Transverse colon (tissue), 4 donors: ENCODE measurements around the gene IL22RA2. TPM values are rescaled to one million over a fixed set of nuclear protein-coding genes. Genes with fewer than 3 reads are reported as not detected.

Source experiments
- DNase-seq: peaks from one replicate; pipeline ENCODE4 v3.0.0-alpha.2; 2019
- H3K27ac ChIP-seq, 4 donors: fragments of 200-600 bp; sonication (generic); 2 replicates each; pipeline ENCODE4 v1.5.1; 2016 to 2018; ENCODE audit warnings: inconsistent platforms in 4 of 4
- H3K27me3 ChIP-seq: fragments of 200-600 bp; sonication (generic); 2 replicates; pipeline ENCODE4 v1.5.1; 2017; ENCODE audit warnings: inconsistent platforms
- H3K36me3 ChIP-seq, 4 donors: fragments of 200-600 bp; sonication (generic); 2 replicates each; pipeline ENCODE4 v1.5.1; 2017 to 2019; ENCODE audit warnings: inconsistent platforms in 4 of 4
- H3K4me1 ChIP-seq, 4 donors: fragments of 200-600 bp; sonication (generic); 2 replicates each; pipeline ENCODE4 v1.5.1; 2017 to 2020; ENCODE audit warnings: inconsistent platforms in 4 of 4
- H3K4me3 ChIP-seq, 4 donors: fragments of 200-600 bp; sonication (generic); 1 replicate in 1 of 4; 2 replicates in 3 of 4; pipeline versions ENCODE4 v1.5.1 to v1.6.1; 2017 to 2019; ENCODE audit warnings: inconsistent platforms in 4 of 4
- H3K9me3 ChIP-seq, 2 donors: fragments of 200-600 bp; sonication (generic); 2 replicates each; pipeline ENCODE4 v1.5.1; 2017 to 2019; ENCODE audit warnings: inconsistent platforms in 2 of 2
- CTCF ChIP-seq, 5 experiments: fragments of 200-600 bp in 3 of 5; fragments of 450-650 bp in 2 of 5; sonication (generic) in 3 of 5; IDR thresholded peaks; 1 replicate in 2 of 5; 2 replicates in 3 of 5; pipeline ENCODE4 v1.5.1; 2016 to 2017; ENCODE audit warnings: antibody characterized with exemption in 5 of 5, inconsistent platforms in 3 of 5, mild to moderate bottlenecking in 2 of 5, moderate library complexity in 1 of 5
- EP300 ChIP-seq: sonication (generic); formaldehyde crosslinking; IDR thresholded peaks from one replicate; pipeline ENCODE4 v1.6.1; 2017; ENCODE audit warnings: antibody characterized with exemption, low read depth
- POLR2A ChIP-seq: fragments of 450-650 bp; IDR thresholded peaks from one replicate; pipeline ENCODE4 v1.6.1; 2016; ENCODE audit warnings: antibody characterized with exemption, mild to moderate bottlenecking, moderate library complexity
- POLR2AphosphoS5 ChIP-seq, 3 donors: sonication (generic); formaldehyde crosslinking; IDR thresholded peaks; one replicate each; pipeline ENCODE4 v1.6.1; 2016; ENCODE audit warnings: antibody characterized with exemption in 3 of 3
- WGBS, 2 donors: methylation state at CpG; one replicate each; pipeline ENCODE4 v1.1.5; 2018; ENCODE audit warnings: low coverage in 1 of 2; 5-methylcytosine and 5-hydroxymethylcytosine counted together
- in situ Hi-C, 4 donors: fragments of 200-750 bp; cut with MboI; loops; one replicate each; pipeline versions ENCODE4 v1.15.0 to v1.15.1; 2017; ENCODE audit warnings: low sequenced_read_pairs in 3 of 4, low pct_ligation_motif_present in 1 of 4, low pct_unique_long_range_greater_than_20kb in 1 of 4
- intact Hi-C: fragments of 100-400 bp; cut with DNase I; formaldehyde crosslinking; loops from one replicate; pipeline ENCODE4 v1.15.1; 2023; ENCODE audit warnings: low total_unique reads
- total RNA-seq, 4 donors: library from RNA; depleted of rRNA; stranded (reverse); fragments of >200 nt; gene quantifications; one replicate each; pipeline ENCODE4 v1.1.0, GENCODE V29; 2016

The IL22RA2 gene
- total RNA-seq, 4 donors from 2014 or later: 0.16 TPM; not detected in 3

GRCh38 chr6:137122612-137123011, 50.8 kb downstream of the IL22RA2 start:
- intact Hi-C loops: no loop called here
- Histone ChIP-seq H3K27ac (no peak overlapping the region), H3K27me3 (no peaks in the 10 kb centered on the region), H3K36me3 (no peaks in the 10 kb centered on the region), H3K4me3 (no peak overlapping the region), H3K4me1 (no peaks in the 10 kb centered on the region), H3K9me3 (peaks cover 0 to 7% of the 10 kb centered on the region in 2 donors)
- in situ Hi-C loops: no loop called here
- no peak for DNase-seq
- WGBS, 2 donors: 71 to 76% methylated on average over 4 of the region's 4 CpGs
- TF ChIP-seq EP300 (no peak), POLR2A (no peak), POLR2AphosphoS5 (IDR thresholded peaks at IDR 0.05) (no peak), CTCF (IDR thresholded peaks at IDR 0.05) (no peak)

- in situ Hi-C loops: no loop called here
- Histone ChIP-seq H3K27me3 (no peaks in the 10 kb centered on the region), H3K27ac (no peak overlapping the region), H3K9me3 (peaks cover 0 to 7% of the 10 kb centered on the region in 2 donors), H3K4me3 (no peak overlapping the region), H3K36me3 (no peaks in the 10 kb centered on the region), H3K4me1 (no peaks in the 10 kb centered on the region)
- intact Hi-C loops: no loop called here
- 77 to 80% methylated on average over 2 of the region's 2 CpGs for WGBS, 2 donors
- no peak for TF ChIP-seq CTCF (IDR thresholded peaks at IDR 0.05)
- TF ChIP-seq EP300: no peak
- no peak for TF ChIP-seq POLR2A
- no peak for TF ChIP-seq POLR2AphosphoS5 (IDR thresholded peaks at IDR 0.05)
- no peak for DNase-seq
These were observed 51.9 kb downstream of the IL22RA2 start for GRCh38 chr6:137121401-137121997.

DNA sequence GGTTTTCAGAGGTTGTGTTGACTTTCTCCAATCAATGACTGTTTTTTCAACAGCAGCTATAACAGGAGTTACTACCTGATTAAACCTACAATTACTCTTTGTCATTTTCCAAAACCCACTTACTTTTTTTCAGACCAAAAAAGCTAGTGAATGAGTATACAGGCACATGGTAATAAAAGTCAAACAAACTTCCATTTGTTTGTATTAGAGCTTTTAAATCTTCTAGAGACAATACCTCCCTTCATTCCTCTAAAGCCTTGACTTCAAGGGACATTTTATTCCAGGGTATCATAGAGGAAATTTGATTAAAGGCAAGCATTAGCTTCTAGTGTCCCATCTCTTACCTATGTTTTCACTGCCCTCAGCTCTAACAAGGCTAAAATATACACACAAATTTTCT, 52.7 kb downstream of the IL22RA2 start:
- Histone ChIP-seq H3K36me3 (no peaks in the 10 kb centered on the region), H3K4me1 (no peaks in the 10 kb centered on the region), H3K4me3 (no peak overlapping the region), H3K27ac (no peak overlapping the region), H3K27me3 (no peaks in the 10 kb centered on the region), H3K9me3 (peaks cover 0 to 7% of the 10 kb centered on the region in 2 donors)
- in situ Hi-C loops: no loop called here
- no peak for DNase-seq
- TF ChIP-seq POLR2A (no peak), CTCF (IDR thresholded peaks at IDR 0.05) (no peak), POLR2AphosphoS5 (IDR thresholded peaks at IDR 0.05) (no peak), EP300 (no peak)
- intact Hi-C loops: no loop called here

- Histone ChIP-seq H3K9me3 (peaks cover 0 to 7% of the 10 kb centered on the region in 2 donors), H3K36me3 (no peaks in the 10 kb centered on the region), H3K27ac (no peak overlapping the region), H3K27me3 (no peaks in the 10 kb centered on the region), H3K4me3 (no peak overlapping the region), H3K4me1 (no peaks in the 10 kb centered on the region)
- intact Hi-C loops (no loop called here), in situ Hi-C loops (no loop called here)
- WGBS, 2 donors: 67 to 76% methylated on average over 4 of the region's 4 CpGs
- TF ChIP-seq POLR2A (no peak), EP300 (no peak), CTCF (IDR thresholded peaks at IDR 0.05) (no peak), POLR2AphosphoS5 (IDR thresholded peaks at IDR 0.05) (no peak)
- DNase-seq: no peak
These were observed 54.0 kb downstream of the IL22RA2 start for GRCh38 chr6:137119196-137120104.
